Mucosa of rectum (tissue), 2 donors: ENCODE data around the gene RBM14.

ENCODE experiments used
- H3K27ac ChIP-seq, 2 donors: one replicate each; pipeline ENCODE4 v1.7.0; 2013; ENCODE audit warnings: inconsistent platforms in 2 of 2, low read depth in 2 of 2, low read length in 2 of 2
- H3K27me3 ChIP-seq, 2 donors: one replicate each; pipeline ENCODE4 v1.7.0; 2013; ENCODE audit warnings: low read length in 2 of 2; ENCODE audit not compliant: control insufficient read depth in 2 of 2, insufficient read depth in 2 of 2
- H3K36me3 ChIP-seq, 2 donors: one replicate each; pipeline ENCODE4 v1.7.0; 2013; ENCODE audit warnings: low read length in 2 of 2; ENCODE audit not compliant: control insufficient read depth in 2 of 2, insufficient read depth in 2 of 2
- H3K4me1 ChIP-seq, 2 donors: one replicate each; pipeline ENCODE4 v1.7.0; 2013; ENCODE audit warnings: low read length in 2 of 2, mild to moderate bottlenecking in 1 of 2; ENCODE audit not compliant: control insufficient read depth in 2 of 2, insufficient read depth in 2 of 2
- H3K4me3 ChIP-seq, 2 donors: one replicate each; pipeline ENCODE4 v1.7.0; 2013; ENCODE audit warnings: low read length in 2 of 2
- H3K9ac ChIP-seq, 2 donors: one replicate each; pipeline ENCODE4 v1.7.0; 2013; ENCODE audit warnings: low read length in 2 of 2, low read depth in 1 of 2, mild to moderate bottlenecking in 1 of 2
- H3K9me3 ChIP-seq, 2 donors: one replicate each; pipeline ENCODE4 v1.7.0; 2013; ENCODE audit warnings: low read length in 2 of 2; ENCODE audit not compliant: control insufficient read depth in 2 of 2
- donor health status: healthy.
- donor health status: Normal muscosa, but diverticular disease.

The RBM14 gene

DNA sequence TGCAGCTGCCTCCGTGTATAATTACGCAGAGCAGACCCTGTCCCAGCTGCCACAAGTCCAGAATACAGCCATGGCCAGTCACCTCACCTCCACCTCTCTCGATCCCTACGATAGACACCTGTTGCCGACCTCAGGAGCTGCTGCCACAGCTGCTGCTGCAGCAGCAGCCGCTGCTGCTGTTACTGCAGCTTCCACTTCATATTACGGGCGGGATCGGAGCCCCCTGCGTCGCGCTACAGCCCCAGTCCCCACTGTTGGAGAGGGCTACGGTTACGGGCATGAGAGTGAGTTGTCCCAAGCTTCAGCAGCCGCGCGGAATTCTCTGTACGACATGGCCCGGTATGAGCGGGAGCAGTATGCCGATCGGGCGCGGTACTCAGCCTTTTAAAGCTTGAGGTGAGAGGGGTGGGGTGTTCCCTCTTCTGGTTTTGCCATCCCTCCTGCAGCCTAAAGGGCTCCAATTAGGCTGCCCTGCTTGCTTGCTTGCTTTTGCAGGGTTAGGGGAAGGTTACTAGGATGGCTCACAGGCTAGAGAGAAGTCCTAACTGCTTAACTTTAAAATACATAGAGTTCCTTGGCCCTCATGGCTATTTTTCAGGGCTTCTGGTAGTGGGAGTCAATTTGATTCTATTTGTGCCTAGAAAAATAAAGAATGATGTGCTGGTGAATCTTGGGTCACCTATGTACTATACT lies 27.5 kb downstream of the RBM14 start:
- Histone ChIP-seq H3K4me3 (no peak overlapping the region), H3K4me1 (peaks cover 37 to 42% of the 10 kb centered on the region in 2 donors), H3K36me3 (peaks cover 66 to 68% of the 10 kb centered on the region in 2 donors)

DNA sequence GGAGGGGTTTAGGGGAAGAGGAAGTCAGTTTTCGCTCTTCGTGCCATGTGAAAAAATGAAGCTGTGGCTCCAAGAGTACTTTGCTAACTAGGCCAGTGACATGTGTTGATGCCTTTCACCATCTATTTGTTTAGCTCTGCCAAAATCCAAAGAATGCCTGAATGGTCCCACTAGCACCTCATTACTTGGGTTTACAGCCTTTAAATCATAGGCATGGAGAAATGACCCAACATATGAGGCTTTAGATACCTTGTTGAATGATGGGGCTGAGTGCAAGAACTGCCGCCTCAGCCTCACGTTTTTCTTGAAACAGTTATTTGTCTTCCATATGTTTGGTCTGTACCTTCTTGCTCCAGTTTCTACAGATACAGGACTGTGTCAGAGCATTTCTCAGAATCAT lies 30.4 kb downstream of the RBM14 start:
- Histone ChIP-seq H3K9ac (no peak overlapping the region), H3K27me3 (no peaks in the 10 kb centered on the region), H3K27ac (no peak overlapping the region), H3K4me1 (peaks cover 16 to 17% of the 10 kb centered on the region in 2 donors), H3K36me3 (peaks cover 60 to 67% of the 10 kb centered on the region in 2 donors), H3K9me3 (no peaks in the 10 kb centered on the region), H3K4me3 (no peak overlapping the region)

More for the DNA sequence above, 27.5 kb downstream of the RBM14 start:
- H3K27ac ChIP-seq, result no peak overlapping the region
- H3K27me3 ChIP-seq, result no peaks in the 10 kb centered on the region
- no peaks in the 10 kb centered on the region for H3K9me3 ChIP-seq
- H3K9ac ChIP-seq, result no peak overlapping the region

DNA sequence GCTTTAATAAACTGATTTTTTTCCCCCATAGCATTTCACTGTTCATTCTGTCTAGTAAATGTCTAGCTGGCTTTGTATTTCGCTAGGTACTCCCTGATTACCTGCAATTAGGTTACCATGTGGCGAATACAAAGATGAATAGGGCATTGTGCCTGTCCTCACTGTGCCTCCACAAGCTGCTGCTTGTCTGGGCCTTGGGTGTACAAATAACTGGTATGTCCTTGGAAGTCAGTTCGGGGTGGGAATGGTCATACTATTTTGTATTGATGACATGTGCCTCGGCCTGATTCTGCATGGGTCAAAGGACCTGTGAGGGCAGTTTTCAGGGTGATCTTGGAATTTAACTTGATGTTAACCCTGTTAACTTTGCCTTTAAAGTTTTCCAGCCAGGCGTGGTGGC lies 33.5 kb downstream of the RBM14 start:
- no peak overlapping the region for H3K9ac ChIP-seq

DNA sequence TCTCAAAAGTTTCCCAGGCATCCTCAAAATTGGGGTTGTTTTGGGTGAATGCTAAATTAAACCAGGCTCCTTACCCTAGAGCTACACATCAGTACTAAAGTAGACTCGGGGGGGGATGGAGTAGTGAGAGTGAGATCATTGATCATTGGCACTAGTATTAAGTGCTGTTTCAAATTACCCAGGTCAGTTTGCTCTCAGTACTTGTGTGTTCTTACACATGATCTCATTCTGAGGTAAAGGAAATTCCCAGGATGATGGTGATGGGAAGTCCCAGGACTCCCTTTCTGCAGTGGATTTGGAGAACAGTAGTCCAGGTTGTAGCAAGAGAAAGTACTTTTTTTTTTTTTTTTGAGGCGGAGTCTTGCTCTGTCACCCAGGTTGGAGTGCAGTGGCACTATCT lies 34.6 kb downstream of the RBM14 start:
- H3K9me3 ChIP-seq, result no peaks in the 10 kb centered on the region
- no peak overlapping the region for H3K9ac ChIP-seq
- no peak overlapping the region for H3K27ac ChIP-seq
- H3K36me3 ChIP-seq, result peaks cover 31 to 39% of the 10 kb centered on the region in 2 donors
- no peak overlapping the region for H3K4me3 ChIP-seq
- H3K27me3 ChIP-seq, result no peaks in the 10 kb centered on the region
- H3K4me1 ChIP-seq, result no peaks in the 10 kb centered on the region

More for the DNA sequence above, 33.5 kb downstream of the RBM14 start:
- H3K36me3 ChIP-seq, result peaks cover 42 to 50% of the 10 kb centered on the region in 2 donors
- no peaks in the 10 kb centered on the region for H3K9me3 ChIP-seq
- no peak overlapping the region for H3K27ac ChIP-seq
- H3K27me3 ChIP-seq, result no peaks in the 10 kb centered on the region
- peaks cover 0 to under 1% of the 10 kb centered on the region in 2 donors for H3K4me1 ChIP-seq
- no peak overlapping the region for H3K4me3 ChIP-seq

DNA sequence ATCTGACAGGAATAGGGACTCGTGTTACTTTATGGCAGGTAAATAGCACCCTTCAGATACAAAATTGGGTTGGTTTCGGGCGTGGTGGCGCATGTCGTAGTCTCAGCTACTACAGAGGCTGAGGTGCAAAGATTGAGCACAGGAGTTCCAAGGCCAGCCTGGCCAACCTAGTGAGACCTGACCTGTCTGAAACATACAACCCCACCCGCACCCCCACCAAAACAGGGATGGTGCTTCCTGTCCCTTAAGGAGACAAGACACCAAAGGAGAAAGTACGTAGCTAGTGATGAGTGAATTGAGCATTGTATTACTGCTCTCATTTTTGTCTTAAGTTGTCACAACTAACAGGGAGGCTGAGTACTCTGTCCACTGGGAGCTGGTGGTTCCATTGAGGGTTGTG lies 36.2 kb downstream of the RBM14 start:
- H3K36me3 ChIP-seq, result peaks cover 15 to 25% of the 10 kb centered on the region in 2 donors

DNA sequence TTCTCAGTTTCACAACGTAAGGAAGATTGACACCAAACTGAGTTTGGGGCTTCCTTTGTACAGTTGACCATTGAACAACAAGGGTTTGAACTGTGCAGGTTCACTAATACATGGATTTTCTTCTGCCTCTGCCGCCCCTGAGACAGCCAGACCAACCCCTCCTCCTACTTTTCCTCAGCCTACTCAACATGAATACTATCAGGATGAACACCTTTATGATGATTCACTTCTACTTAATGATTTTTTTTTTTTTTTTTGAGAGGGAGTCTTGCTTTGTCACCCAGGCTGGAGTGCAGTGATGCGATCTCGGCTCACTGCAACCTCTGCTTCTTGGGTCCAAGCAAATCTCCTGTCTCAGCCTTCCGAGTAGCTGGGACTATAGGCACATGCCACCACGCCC lies 36.7 kb downstream of the RBM14 start:
- Histone ChIP-seq H3K9ac (no peak overlapping the region), H3K27me3 (no peaks in the 10 kb centered on the region), H3K36me3 (peaks cover 15 to 24% of the 10 kb centered on the region in 2 donors), H3K4me1 (no peaks in the 10 kb centered on the region), H3K9me3 (no peaks in the 10 kb centered on the region), H3K27ac (no peak overlapping the region), H3K4me3 (no peak overlapping the region)

More for the DNA sequence above, 36.2 kb downstream of the RBM14 start:
- Histone ChIP-seq H3K27ac (no peak overlapping the region), H3K27me3 (no peaks in the 10 kb centered on the region), H3K9me3 (no peaks in the 10 kb centered on the region), H3K9ac (no peak overlapping the region), H3K4me3 (no peak overlapping the region), H3K4me1 (no peaks in the 10 kb centered on the region)

DNA sequence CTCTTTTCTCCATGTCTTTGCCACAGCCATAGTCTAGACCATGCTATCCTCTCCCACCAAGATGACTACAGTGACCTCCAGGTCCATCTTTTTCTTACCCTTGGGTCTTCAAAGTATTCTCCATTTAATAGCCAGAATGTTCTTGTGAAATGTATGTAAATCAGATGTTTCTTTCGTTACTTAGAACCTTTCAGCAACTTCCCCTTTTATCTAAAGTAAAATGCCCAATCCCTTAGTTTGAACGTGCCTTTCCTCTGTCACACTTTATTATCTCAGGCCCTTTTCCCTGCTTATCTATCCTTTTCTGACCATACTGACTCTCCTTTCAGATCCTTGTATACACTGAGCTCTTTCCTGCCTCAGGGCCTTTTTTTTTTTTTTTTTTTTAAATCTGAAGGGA lies 43.3 kb downstream of the RBM14 start:
- Histone ChIP-seq H3K36me3 (peaks cover 14 to 17% of the 10 kb centered on the region in 2 donors), H3K27ac (no peak overlapping the region), H3K27me3 (no peaks in the 10 kb centered on the region), H3K4me1 (no peaks in the 10 kb centered on the region), H3K4me3 (no peak overlapping the region), H3K9me3 (no peaks in the 10 kb centered on the region), H3K9ac (no peak overlapping the region)

DNA sequence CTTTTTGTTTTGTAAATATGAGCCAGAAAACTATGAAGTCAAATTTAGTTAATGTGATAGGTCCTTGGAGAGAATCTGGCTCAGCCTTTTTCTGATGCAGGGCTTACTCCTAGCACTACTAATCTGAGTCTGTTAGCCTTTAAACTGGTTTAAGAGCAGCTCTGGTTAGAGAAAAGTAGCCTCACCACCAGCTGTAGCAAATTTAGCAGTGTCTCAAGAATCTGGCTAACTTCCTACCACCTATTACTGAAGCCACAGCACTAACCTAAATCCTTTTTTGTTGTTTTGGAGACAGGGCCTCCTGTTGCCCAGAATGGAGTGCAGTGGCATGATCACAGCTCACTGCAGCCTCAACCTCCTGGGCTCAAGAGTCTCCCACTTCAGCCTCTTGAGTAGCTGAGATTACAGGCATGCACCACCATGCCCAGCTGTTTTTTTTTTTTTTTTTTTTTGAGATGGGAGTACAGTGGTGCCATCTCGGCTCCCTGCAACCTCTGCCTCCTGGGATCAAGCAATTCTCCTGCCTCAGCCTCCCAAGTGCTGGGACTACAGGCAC lies 47.4 kb downstream of the RBM14 start:
- Histone ChIP-seq H3K4me1 (no peaks in the 10 kb centered on the region), H3K9me3 (no peaks in the 10 kb centered on the region)

DNA sequence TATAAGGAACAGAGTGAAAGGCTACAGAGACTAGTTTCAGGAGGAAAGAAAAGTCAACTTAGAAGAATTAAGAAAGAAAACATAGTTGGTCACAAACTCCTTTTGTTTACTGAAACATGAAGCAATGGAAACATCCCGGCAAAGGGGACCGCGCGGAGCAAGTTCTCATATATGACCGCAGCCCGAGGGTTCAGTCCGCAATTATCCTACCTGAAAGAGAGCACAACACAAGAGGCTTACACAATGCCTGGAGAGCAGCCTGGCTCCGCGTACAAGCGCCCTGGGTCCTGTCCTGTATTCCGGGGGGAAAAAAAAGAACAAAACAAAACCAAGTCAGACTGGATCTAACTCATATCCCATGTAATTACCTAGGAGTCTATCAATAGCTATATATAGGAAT lies 48.9 kb downstream of the RBM14 start:
- Histone ChIP-seq H3K4me1 (no peaks in the 10 kb centered on the region), H3K9ac (no peak overlapping the region), H3K27ac (no peak overlapping the region), H3K9me3 (no peaks in the 10 kb centered on the region), H3K36me3 (peaks cover 41 to 44% of the 10 kb centered on the region in 2 donors), H3K27me3 (no peaks in the 10 kb centered on the region), H3K4me3 (no peak overlapping the region)

More for the DNA sequence above, 47.4 kb downstream of the RBM14 start:
- no peak overlapping the region for H3K9ac ChIP-seq
- no peak overlapping the region for H3K4me3 ChIP-seq
- H3K27ac ChIP-seq, result no peak overlapping the region
- H3K36me3 ChIP-seq, result peaks cover 43 to 44% of the 10 kb centered on the region in 2 donors
- no peaks in the 10 kb centered on the region for H3K27me3 ChIP-seq

DNA sequence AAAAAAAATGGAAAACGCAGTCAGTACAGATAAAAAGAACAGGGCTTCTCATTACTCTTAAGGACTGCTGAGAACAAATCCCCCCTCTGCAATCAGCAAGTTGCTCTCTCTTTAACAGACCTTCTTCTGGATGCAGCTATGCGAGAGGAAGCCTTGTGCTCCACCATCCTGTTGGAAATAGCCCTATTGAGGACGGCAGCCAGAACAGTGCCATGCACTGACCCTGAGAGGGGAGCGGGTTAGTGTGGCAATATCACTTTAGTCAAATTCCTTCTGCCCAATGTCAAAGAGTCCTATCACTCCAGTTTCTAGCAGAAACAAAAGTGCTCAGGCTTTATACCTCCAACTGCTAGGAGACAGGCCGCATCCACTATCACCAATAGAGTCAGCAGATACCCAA lies 54.4 kb downstream of the RBM14 start:
- H3K4me1 ChIP-seq, result peaks cover 7 to 9% of the 10 kb centered on the region in 2 donors
- H3K9ac ChIP-seq, result no peak overlapping the region
- no peaks in the 10 kb centered on the region for H3K27me3 ChIP-seq
- H3K27ac ChIP-seq, result no peak overlapping the region
- no peaks in the 10 kb centered on the region for H3K9me3 ChIP-seq
- H3K4me3 ChIP-seq, result no peak overlapping the region
- peaks cover 30 to 32% of the 10 kb centered on the region in 2 donors for H3K36me3 ChIP-seq
